SU-DHL-6 (cell line): ENCODE results near the gene RHEB.

Experiments used
- H2AFZ ChIP-seq: fragments of 200-600 bp; sonication (generic); 2 replicates; pipeline ENCODE4 v1.6.1; 2014; ENCODE audit warnings: low read depth, mild to moderate bottlenecking, moderate library complexity, mixed read lengths, antibody characterized with exemption, low read length; ENCODE audit not compliant: severe bottlenecking
- H3F3A ChIP-seq: fragments of 200-600 bp; shearing (Covaris generic); 2 replicates; pipeline ENCODE4 v1.6.0; 2016; ENCODE audit warnings: antibody characterized with exemption, mild to moderate bottlenecking; ENCODE audit not compliant: insufficient read depth
- H3K27ac ChIP-seq: fragments of 200-600 bp; sonication (generic); 2 replicates; pipeline ENCODE4 v1.5.1; 2016; ENCODE audit warnings: low read depth, mild to moderate bottlenecking, low read length, moderate library complexity, mixed read lengths
- H3K27me3 ChIP-seq: fragments of 200-600 bp; sonication (generic), shearing (Covaris generic); 2 replicates; pipeline ENCODE4 v1.6.0; 2014; ENCODE audit warnings: mild to moderate bottlenecking, low read length
- H3K36me3 ChIP-seq: fragments of 200-600 bp; sonication (generic); 2 replicates; pipeline ENCODE4 v1.6.1; 2014; ENCODE audit warnings: mild to moderate bottlenecking, low read length, mixed read lengths
- H3K4me2 ChIP-seq: fragments of 300-600, 200-600 bp; shearing (Covaris generic), sonication (generic); 2 replicates; pipeline ENCODE4 v1.6.0; 2014; ENCODE audit warnings: low read length, low read depth, mild to moderate bottlenecking; ENCODE audit not compliant: poor library complexity, severe bottlenecking
- H3K4me3 ChIP-seq: fragments of 200-600 bp; sonication (generic); 2 replicates; pipeline ENCODE4 v1.5.1; 2014; ENCODE audit warnings: antibody characterized with exemption, low read length, mild to moderate bottlenecking, mixed read lengths; ENCODE audit not compliant: insufficient read depth, poor library complexity, severe bottlenecking
- H3K79me2 ChIP-seq: fragments of 200-600 bp; sonication (generic); 2 replicates; pipeline ENCODE4 v1.6.1; 2014; ENCODE audit warnings: mild to moderate bottlenecking, low read length, moderate library complexity; ENCODE audit not compliant: insufficient read depth
- H3K9ac ChIP-seq: fragments of 200-600 bp; sonication (generic); 2 replicates; pipeline ENCODE4 v1.7.0; 2014; ENCODE audit warnings: mild to moderate bottlenecking, low read length
- H3K9me2 ChIP-seq: fragments of 200-600 bp; sonication (generic); replicated peaks from 2 replicates; pipeline ENCODE4 v1.6.1; 2014; ENCODE audit warnings: low read length; ENCODE audit not compliant: insufficient read depth
- H3K9me3 ChIP-seq: fragments of 200-600 bp; sonication (generic); 2 replicates; pipeline ENCODE4 v1.6.1; 2014; ENCODE audit warnings: low read length, mixed read lengths; ENCODE audit not compliant: insufficient read depth
- H4K20me1 ChIP-seq: fragments of 200-600 bp; sonication (generic); 2 replicates; pipeline ENCODE4 v1.6.1; 2014; ENCODE audit warnings: low read depth, mild to moderate bottlenecking, antibody characterized with exemption, low read length, moderate library complexity, mixed read lengths
- EZH2phosphoT487 ChIP-seq: fragments of 200-600 bp; sonication (generic), shearing (Covaris generic); conservative IDR thresholded peaks from 2 replicates; pipeline ENCODE4 v1.6.1; 2018; ENCODE audit warnings: mild to moderate bottlenecking, antibody characterized with exemption, low read length, moderate library complexity, mixed read lengths
- TF ChIP-seq, protein P1 (sequence below): fragments of 200-600 bp; sonication (generic); IDR thresholded peaks from one replicate; pipeline ENCODE4 v1.5.1; 2017; ENCODE audit warnings: antibody characterized with exemption, mild to moderate bottlenecking, low read length, moderate library complexity; ENCODE audit not compliant: insufficient read depth, poor library complexity, severe bottlenecking

RHEB gene

DNA sequence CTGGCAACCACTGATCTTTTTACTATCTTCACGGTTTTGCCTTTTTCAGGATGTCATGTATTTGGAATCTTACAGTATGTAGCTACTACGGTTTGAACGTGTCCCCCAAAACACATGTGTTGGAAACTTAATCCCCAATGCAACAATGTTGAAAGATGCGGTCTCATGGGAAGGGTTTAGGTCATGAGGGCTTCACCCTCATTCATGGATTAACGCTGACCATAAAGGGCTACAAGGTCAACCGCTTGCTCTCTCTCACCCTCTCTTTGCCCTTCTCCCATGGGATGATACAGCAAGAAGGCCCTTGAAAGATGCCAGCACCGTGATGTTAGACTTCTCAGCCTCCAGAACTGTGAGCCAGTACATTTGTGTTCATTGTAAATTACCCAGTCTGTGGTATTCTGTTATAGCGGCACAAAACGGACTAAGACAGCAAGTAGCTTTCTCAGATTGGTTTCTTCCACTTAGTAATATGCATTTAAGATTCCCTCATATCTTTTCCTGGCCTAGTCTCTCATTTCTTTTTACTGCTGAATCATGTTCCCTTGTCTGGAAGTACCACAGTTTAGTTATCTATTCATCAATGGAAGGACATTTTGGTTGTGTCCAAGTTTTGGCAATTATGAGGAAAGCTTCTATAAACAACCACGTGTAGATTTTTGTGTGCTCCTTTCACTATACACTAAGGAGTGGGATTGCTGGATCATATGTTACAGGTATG is 76.8 kb downstream of the RHEB start:
- Histone ChIP-seq H2AFZ (no peak overlapping the region), H3K27ac (no peak overlapping the region), H3K27me3 (no peaks in the 10 kb centered on the region), H3K9ac (no peak overlapping the region), H4K20me1 (no peaks in the 10 kb centered on the region), H3K4me2 (no peak overlapping the region), H3K9me3 (no peaks in the 10 kb centered on the region), H3K4me3 (no peak overlapping the region), H3K79me2 (no peaks in the 10 kb centered on the region), H3F3A (no peaks in the 10 kb centered on the region), H3K36me3 (no peaks in the 10 kb centered on the region), H3K9me2 (no peaks in the 10 kb centered on the region)
- no peak for TF ChIP-seq EZH2phosphoT487
- TF ChIP-seq, protein P1, sequence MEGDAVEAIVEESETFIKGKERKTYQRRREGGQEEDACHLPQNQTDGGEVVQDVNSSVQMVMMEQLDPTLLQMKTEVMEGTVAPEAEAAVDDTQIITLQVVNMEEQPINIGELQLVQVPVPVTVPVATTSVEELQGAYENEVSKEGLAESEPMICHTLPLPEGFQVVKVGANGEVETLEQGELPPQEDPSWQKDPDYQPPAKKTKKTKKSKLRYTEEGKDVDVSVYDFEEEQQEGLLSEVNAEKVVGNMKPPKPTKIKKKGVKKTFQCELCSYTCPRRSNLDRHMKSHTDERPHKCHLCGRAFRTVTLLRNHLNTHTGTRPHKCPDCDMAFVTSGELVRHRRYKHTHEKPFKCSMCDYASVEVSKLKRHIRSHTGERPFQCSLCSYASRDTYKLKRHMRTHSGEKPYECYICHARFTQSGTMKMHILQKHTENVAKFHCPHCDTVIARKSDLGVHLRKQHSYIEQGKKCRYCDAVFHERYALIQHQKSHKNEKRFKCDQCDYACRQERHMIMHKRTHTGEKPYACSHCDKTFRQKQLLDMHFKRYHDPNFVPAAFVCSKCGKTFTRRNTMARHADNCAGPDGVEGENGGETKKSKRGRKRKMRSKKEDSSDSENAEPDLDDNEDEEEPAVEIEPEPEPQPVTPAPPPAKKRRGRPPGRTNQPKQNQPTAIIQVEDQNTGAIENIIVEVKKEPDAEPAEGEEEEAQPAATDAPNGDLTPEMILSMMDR: no peak

DNA sequence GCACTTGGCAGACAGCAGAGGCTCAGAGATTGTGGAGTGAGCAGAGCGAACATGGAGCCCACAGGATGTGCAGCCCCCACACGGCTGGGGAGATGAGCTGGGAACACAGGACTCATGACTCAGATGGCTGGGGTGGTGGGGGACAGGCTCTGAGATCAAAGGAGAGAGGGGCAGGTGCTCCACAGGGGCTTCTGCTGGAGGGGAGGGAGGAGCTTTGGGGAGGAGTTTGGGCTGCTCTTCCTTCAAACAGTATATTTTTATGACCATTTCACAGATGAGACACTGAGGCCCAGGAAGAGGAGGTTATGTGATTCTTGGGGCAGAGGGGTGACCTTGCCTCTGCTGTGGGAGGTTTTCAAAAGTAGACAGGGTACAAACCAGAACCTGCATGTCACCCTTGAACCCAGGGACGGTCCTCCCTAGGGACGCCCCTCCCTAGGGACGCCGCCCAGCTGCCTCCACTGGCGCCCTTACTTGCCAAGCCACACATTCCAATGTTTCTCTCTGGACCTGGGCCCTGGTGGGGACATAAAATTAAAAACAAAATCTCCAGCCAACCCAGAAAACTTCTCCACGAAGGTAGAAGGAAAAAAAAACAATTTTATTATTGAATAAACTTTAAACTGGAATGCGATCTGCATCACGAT is 78.8 kb downstream of the RHEB start:
- H3K4me3 ChIP-seq: no peak overlapping the region
- no peak overlapping the region for H3K9ac ChIP-seq
- no peak overlapping the region for H2AFZ ChIP-seq
- no peaks in the 10 kb centered on the region for H3K79me2 ChIP-seq
- H3F3A ChIP-seq: no peaks in the 10 kb centered on the region
- no peaks in the 10 kb centered on the region for H3K36me3 ChIP-seq
- H3K9me2 ChIP-seq: no peaks in the 10 kb centered on the region
- no peak overlapping the region for H3K4me2 ChIP-seq
- no peaks in the 10 kb centered on the region for H3K27me3 ChIP-seq
- H4K20me1 ChIP-seq: no peaks in the 10 kb centered on the region
- H3K9me3 ChIP-seq: no peaks in the 10 kb centered on the region
- no peak overlapping the region for H3K27ac ChIP-seq
- no peak for TF ChIP-seq EZH2phosphoT487
- TF ChIP-seq, protein P1: no peak

DNA sequence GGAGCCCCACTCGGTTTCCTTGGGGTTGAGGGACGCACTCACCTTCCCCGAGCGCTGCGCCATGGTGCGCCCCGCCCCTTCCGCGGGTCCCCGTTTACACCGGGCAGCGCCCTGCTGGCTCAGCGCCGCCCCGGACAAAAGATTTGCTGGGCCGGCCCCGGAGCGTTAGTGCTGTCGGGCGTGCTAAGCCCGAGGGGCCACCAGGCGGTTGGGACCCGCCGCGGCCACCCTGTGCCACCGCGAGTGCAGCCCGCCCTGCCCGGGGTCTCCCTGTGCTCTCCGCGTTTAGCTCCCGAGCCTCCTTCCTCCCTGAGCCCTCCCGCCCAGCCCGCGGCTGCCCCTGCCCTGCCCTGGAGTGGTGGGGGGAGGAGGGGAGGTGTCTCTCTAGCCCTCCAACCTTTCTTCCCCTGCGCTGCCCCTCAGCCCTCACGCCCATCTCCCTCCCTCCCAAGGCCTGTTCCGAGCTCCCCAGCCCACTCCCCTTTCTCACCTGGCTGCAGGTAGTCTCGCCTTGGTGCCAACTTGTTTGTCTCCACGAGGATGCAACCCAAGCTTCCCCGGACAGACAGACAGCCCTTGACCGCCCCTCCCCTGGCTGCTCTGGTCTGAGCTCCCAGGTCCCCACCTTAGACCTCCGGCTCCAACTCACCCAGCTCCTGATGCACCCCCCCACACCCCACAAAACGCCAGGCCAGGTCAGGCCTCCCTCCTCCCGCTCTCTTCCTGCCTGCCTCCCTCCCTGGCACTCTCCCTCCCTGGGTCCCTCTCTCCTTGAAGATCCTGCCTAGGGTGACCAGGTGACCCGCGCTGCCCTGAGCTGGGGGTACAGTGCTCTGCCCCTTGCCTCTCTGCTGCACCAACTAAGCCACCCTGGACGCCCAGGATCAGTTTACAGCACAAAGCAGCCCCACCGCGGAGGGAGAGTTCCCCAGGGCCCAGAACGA is 79.6 kb downstream of the RHEB start, which contains the start of gene CRYGN:
TSS of gene CRYGN (minus strand) at position 287 of the 944 bp plus-strand sequence. CDS start at position 63, 224 bp downstream.
- Histone ChIP-seq H3K79me2 (no peaks in the 10 kb centered on the region), H3K27ac (no peak within 1 kb of the TSS), H3K9me2 (no peaks in the 10 kb centered on the region), H3K27me3 (no peaks in the 10 kb centered on the region), H3K4me2 (no peak within 1 kb of the TSS), H3F3A (no peaks in the 10 kb centered on the region), H3K36me3 (no peaks in the 10 kb centered on the region), H2AFZ (no peak within 1 kb of the TSS), H3K9me3 (no peaks in the 10 kb centered on the region), H3K4me3 (no peak within 1 kb of the TSS), H3K9ac (no peak within 1 kb of the TSS), H4K20me1 (no peaks in the 10 kb centered on the region)
- TF ChIP-seq EZH2phosphoT487: no peak
- TF ChIP-seq, protein P1: no peak
